Measurements from ENCODE around the gene PNMT. TPM values are rescaled to one million over a fixed set of nuclear protein-coding genes. Genes with fewer than 3 reads are reported as not detected.

The PNMT gene
- total RNA-seq, 2 experiments from 2014 or later, result not detected

DNA sequence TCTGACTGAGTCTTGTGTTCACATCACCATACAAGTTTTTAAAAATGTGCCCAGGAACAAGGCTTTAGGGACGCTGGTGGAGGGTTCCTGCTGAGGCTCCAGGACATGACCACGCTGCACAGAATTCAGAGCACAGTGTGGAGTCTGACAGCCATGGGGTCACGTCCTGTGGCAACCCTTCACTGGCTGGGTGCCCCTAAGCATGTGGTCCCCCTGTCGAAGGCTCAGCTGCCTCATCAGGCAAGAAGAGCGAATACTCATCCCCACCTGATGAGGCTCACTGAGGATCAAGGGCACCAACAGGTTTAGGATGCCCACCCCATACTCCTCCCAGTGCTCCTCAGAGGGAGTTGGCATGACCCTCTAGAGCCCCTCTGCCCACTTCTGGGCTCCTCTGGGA lies 5.9 kb downstream of the PNMT start:
- intact Hi-C loops (cut with micrococcal nuclease; ENCODE audit: unreplicated experiment), result no loop called here
- Histone ChIP-seq H2AFZ (ENCODE audit: low read length) (no peak overlapping the region), H3K4me3 (ENCODE audit: low read depth, low read length, poor library complexity, severe bottlenecking) (no peak overlapping the region), H3K79me2 (ENCODE audit: insufficient read depth, low read depth, low read length) (no peaks in the 10 kb centered on the region), H3K27ac (ENCODE audit: low read depth, low read length, poor library complexity, severe bottlenecking) (no peak overlapping the region), H3K4me1 (ENCODE audit: insufficient read depth, low read length, poor library complexity, severe bottlenecking) (peaks cover 28% of the 10 kb centered on the region), H3K4me2 (ENCODE audit: low read length) (no peak overlapping the region), H3K9me2 (ENCODE audit: insufficient read depth, low read length) (no peaks in the 10 kb centered on the region), H3K36me3 (ENCODE audit: insufficient read depth, low read length) (no peaks in the 10 kb centered on the region), H4K20me1 (ENCODE audit: insufficient read depth, low read length) (no peaks in the 10 kb centered on the region), H3K9me3 (ENCODE audit: low read length) (no peaks in the 10 kb centered on the region)
- TF ChIP-seq, protein P1, sequence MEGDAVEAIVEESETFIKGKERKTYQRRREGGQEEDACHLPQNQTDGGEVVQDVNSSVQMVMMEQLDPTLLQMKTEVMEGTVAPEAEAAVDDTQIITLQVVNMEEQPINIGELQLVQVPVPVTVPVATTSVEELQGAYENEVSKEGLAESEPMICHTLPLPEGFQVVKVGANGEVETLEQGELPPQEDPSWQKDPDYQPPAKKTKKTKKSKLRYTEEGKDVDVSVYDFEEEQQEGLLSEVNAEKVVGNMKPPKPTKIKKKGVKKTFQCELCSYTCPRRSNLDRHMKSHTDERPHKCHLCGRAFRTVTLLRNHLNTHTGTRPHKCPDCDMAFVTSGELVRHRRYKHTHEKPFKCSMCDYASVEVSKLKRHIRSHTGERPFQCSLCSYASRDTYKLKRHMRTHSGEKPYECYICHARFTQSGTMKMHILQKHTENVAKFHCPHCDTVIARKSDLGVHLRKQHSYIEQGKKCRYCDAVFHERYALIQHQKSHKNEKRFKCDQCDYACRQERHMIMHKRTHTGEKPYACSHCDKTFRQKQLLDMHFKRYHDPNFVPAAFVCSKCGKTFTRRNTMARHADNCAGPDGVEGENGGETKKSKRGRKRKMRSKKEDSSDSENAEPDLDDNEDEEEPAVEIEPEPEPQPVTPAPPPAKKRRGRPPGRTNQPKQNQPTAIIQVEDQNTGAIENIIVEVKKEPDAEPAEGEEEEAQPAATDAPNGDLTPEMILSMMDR (conservative IDR thresholded peaks at IDR 0.05; ENCODE audit: low read length), result no peak
- TF ChIP-seq EZH2phosphoT487 (IDR thresholded peaks at IDR 0.05; ENCODE audit: borderline replicate concordance, low read depth, low read length), result no peak
- POLR2A ChIA-PET, result interaction anchor here (0.5 kb wide), 1 partner anchor 102 kb away, joined by 3 read pairs; no protein-coding TSS in a partner anchor
- CTCF ChIA-PET (ENCODE audit: unreplicated experiment), result no interaction called here
- no peak for DNase-seq (ENCODE audit: low spot score)
- no TSS peak for BruUV-seq (replicated peaks)

GRCh38 chr17:39674702-39675389 lies 6.6 kb downstream of the PNMT start:
- ChIA-PET CTCF (ENCODE audit: unreplicated experiment) (interaction anchor here (1.0 kb wide), 1 partner anchor 118 kb away, joined by 3 read pairs; no protein-coding TSS in a partner anchor), POLR2A (interaction anchor here (0.5 to 1.1 kb wide), 2 partner anchors 13 to 101 kb away, joined by 3 read pairs; partner anchors contain the start of gene PGAP3)
- Histone ChIP-seq H3K79me2 (ENCODE audit: insufficient read depth, low read depth, low read length) (no peaks in the 10 kb centered on the region), H3K4me3 (ENCODE audit: low read depth, low read length, poor library complexity, severe bottlenecking) (no peak overlapping the region), H2AFZ (ENCODE audit: low read length) (no peak overlapping the region; the same call in 1 of the 2 replicates), H3K9me3 (ENCODE audit: low read length) (no peaks in the 10 kb centered on the region), H3K4me1 (ENCODE audit: insufficient read depth, low read length, poor library complexity, severe bottlenecking) (peaks cover 35% of the 10 kb centered on the region), H3K9me2 (ENCODE audit: insufficient read depth, low read length) (no peaks in the 10 kb centered on the region), H3K4me2 (ENCODE audit: low read length) (no peak overlapping the region), H3K36me3 (ENCODE audit: insufficient read depth, low read length) (no peaks in the 10 kb centered on the region), H4K20me1 (ENCODE audit: insufficient read depth, low read length) (no peaks in the 10 kb centered on the region), H3K27ac (ENCODE audit: low read depth, low read length, poor library complexity, severe bottlenecking) (peak overlapping the region; percentile 13)
- DNase-seq (ENCODE audit: low spot score), result peak; percentile 58
- intact Hi-C loops (cut with micrococcal nuclease; ENCODE audit: unreplicated experiment), result no loop called here
- BruUV-seq (replicated peaks), result no TSS peak
- no peak for TF ChIP-seq EZH2phosphoT487 (IDR thresholded peaks at IDR 0.05; ENCODE audit: borderline replicate concordance, low read depth, low read length)
- TF ChIP-seq, protein P1 (conservative IDR thresholded peaks at IDR 0.05; ENCODE audit: low read length), result no peak
